Measurements from ENCODE around the gene LY86. TPM values are rescaled to one million over a fixed set of nuclear protein-coding genes. Genes with fewer than 3 reads are reported as not detected.

The LY86 gene
- total and polyA plus RNA-seq, 2 donors (not counting 1 experiment from before 2014, with no cell fraction given), result 68.7 to 90.2 TPM

DNA sequence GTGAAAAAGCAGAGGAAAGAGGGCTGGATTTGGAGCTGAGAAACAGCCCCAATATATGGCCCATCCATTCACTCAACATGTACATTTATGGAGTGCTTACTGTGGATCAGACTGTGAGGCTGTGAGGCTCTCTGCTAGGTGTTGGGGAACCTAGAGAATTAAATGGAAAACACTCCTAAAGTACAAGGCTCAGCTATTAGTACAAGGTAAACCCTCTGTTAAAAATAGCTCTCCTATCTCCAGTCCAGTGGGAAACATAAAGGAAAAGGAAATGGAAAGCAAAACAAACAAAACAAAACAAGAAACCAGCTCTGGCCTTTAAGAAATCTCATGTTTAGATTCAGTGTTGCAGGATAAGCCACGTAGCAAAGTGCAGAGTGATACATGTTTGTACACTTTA, 35.0 kb downstream of the LY86 start:
- TF ChIP-seq, protein P1, sequence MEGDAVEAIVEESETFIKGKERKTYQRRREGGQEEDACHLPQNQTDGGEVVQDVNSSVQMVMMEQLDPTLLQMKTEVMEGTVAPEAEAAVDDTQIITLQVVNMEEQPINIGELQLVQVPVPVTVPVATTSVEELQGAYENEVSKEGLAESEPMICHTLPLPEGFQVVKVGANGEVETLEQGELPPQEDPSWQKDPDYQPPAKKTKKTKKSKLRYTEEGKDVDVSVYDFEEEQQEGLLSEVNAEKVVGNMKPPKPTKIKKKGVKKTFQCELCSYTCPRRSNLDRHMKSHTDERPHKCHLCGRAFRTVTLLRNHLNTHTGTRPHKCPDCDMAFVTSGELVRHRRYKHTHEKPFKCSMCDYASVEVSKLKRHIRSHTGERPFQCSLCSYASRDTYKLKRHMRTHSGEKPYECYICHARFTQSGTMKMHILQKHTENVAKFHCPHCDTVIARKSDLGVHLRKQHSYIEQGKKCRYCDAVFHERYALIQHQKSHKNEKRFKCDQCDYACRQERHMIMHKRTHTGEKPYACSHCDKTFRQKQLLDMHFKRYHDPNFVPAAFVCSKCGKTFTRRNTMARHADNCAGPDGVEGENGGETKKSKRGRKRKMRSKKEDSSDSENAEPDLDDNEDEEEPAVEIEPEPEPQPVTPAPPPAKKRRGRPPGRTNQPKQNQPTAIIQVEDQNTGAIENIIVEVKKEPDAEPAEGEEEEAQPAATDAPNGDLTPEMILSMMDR (IDR thresholded peaks at IDR 0.05), result no peak
- TF ChIP-seq EZH2 (IDR thresholded peaks at IDR 0.05; ENCODE audit: borderline replicate concordance, insufficient read depth, low read depth, low read length, poor library complexity, severe bottlenecking), result no peak
- peaks cover 62% of the 10 kb centered on the region for H3K4me1 Mint-ChIP-seq
- no peak for DNase-seq
- H3K27ac Mint-ChIP-seq, result no peak overlapping the region
- 89% methylated on average over 1 of the region's 1 CpG for WGBS (ENCODE audit: insufficient coverage)
- H3K27me3 Mint-ChIP-seq, result no peaks in the 10 kb centered on the region
- ChIA-PET POLR2A (no interaction called here), CTCF (no interaction called here)
- Histone ChIP-seq H3K9me3 (ENCODE audit: control extremely low read depth in 1 of 3, control insufficient read depth in 2 of 3, insufficient read depth in 1 of 3, low read length in 2 of 3) (no peaks in the 10 kb centered on the region), H3K27me3 (replicated peaks in 1 of 4; ENCODE audit: control extremely low read depth in 1 of 4, control insufficient read depth in 3 of 4, insufficient read depth in 4 of 4, low read length in 3 of 4) (no peaks in the 10 kb centered on the region), H3K9ac (ENCODE audit: low read length) (no peak overlapping the region), H3K36me3 (replicated peaks in 1 of 2; ENCODE audit: control extremely low read depth in 1 of 2, control insufficient read depth in 1 of 2, extremely low read depth in 1 of 2, insufficient read depth in 2 of 2, low read length in 1 of 2) (peaks cover 30 to 48% of the 10 kb centered on the region in 2 experiments), H3K27ac (ENCODE audit: low read length in 2 of 2) (no peak overlapping the region), H3K4me3 (ENCODE audit: control extremely low read depth in 1 of 5, extremely low read depth in 1 of 5, insufficient read depth in 1 of 5, low read depth in 2 of 5, low read length in 4 of 5) (no peak overlapping the region), H3K4me2 (replicated peaks; ENCODE audit: low read depth, low read length, poor library complexity, severe bottlenecking) (no peak overlapping the region), H3K79me2 (ENCODE audit: control insufficient read depth, insufficient read depth, low read length) (peaks cover 77% of the 10 kb centered on the region), H3K4me1 (ENCODE audit: control insufficient read depth in 2 of 2, insufficient read depth in 2 of 2, low read length in 2 of 2) (peaks cover 17 to 24% of the 10 kb centered on the region in 2 donors), H4K20me1 (ENCODE audit: control insufficient read depth, insufficient read depth, low read length, poor library complexity, severe bottlenecking) (peaks cover 39% of the 10 kb centered on the region), H2AFZ (ENCODE audit: insufficient read depth, low read depth, low read length, poor library complexity, severe bottlenecking) (no peak overlapping the region)
- no peak for ATAC-seq (ENCODE audit: low read depth)
- intact Hi-C loops (cut with micrococcal nuclease), result loop anchor here (5.0 kb wide), 1 partner anchor 36 kb away; the partner anchor contains the start of gene LY86
- no peak overlapping the region for H3K4me3 Mint-ChIP-seq
- no peaks in the 10 kb centered on the region for H3K9me3 Mint-ChIP-seq (ENCODE audit: insufficient read depth)

DNA sequence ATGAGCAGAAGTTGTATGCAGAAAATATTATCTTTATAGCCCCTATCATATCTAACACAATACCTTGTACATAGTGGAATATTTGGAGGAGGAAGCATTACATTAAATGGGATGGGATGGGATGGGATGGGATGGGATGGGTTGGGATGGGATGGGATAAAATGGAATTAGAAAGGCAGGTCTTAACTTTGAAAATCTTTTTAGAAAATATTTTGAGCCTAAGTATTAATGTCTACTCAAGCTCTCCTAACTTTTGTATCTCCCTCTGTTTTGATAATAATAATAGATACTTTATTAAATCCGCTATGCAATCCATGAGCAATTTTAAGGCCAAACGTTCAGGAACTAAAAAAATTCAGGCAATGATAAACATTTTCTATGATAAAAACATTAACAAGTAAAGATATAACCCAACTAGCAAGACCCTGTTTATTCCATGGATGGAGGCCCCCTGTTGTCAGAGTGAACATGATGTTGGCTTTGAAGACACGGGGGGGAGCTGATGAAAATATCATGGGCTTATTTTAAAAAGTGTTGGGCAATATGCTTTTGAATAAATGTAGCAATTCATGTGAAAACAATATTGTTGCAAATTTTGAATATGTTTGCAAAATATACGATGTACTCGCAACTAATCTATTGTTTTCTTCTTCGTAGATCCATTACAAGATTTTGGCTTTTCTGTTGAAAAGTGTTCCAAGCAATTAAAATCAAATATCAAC, 35.9 kb downstream of the LY86 start:
- DNase-seq, result no peak
- H3K9me3 Mint-ChIP-seq (ENCODE audit: insufficient read depth), result no peaks in the 10 kb centered on the region
- Histone ChIP-seq H3K79me2 (ENCODE audit: control insufficient read depth, insufficient read depth, low read length) (peaks cover 75% of the 10 kb centered on the region), H3K27me3 (replicated peaks in 1 of 4; ENCODE audit: control extremely low read depth in 1 of 4, control insufficient read depth in 3 of 4, insufficient read depth in 4 of 4, low read length in 3 of 4) (no peaks in the 10 kb centered on the region), H3K9me3 (ENCODE audit: control extremely low read depth in 1 of 3, control insufficient read depth in 2 of 3, insufficient read depth in 1 of 3, low read length in 2 of 3) (no peaks in the 10 kb centered on the region), H3K9ac (ENCODE audit: low read length) (no peak overlapping the region), H3K4me3 (ENCODE audit: control extremely low read depth in 1 of 5, extremely low read depth in 1 of 5, insufficient read depth in 1 of 5, low read depth in 2 of 5, low read length in 4 of 5) (no peak overlapping the region), H4K20me1 (ENCODE audit: control insufficient read depth, insufficient read depth, low read length, poor library complexity, severe bottlenecking) (peaks cover 31% of the 10 kb centered on the region), H3K36me3 (replicated peaks in 1 of 2; ENCODE audit: control extremely low read depth in 1 of 2, control insufficient read depth in 1 of 2, extremely low read depth in 1 of 2, insufficient read depth in 2 of 2, low read length in 1 of 2) (peaks cover 34 to 51% of the 10 kb centered on the region in 2 experiments), H3K27ac (ENCODE audit: low read length in 2 of 2) (no peak overlapping the region), H2AFZ (ENCODE audit: insufficient read depth, low read depth, low read length, poor library complexity, severe bottlenecking) (no peak overlapping the region), H3K4me2 (replicated peaks; ENCODE audit: low read depth, low read length, poor library complexity, severe bottlenecking) (no peak overlapping the region), H3K4me1 (ENCODE audit: control insufficient read depth in 2 of 2, insufficient read depth in 2 of 2, low read length in 2 of 2) (peaks cover 13 to 16% of the 10 kb centered on the region in 2 donors)
- no peak overlapping the region for H3K4me3 Mint-ChIP-seq
- peaks cover 54% of the 10 kb centered on the region for H3K4me1 Mint-ChIP-seq
- H3K27ac Mint-ChIP-seq, result no peak overlapping the region
- no peaks in the 10 kb centered on the region for H3K27me3 Mint-ChIP-seq
- no peak for TF ChIP-seq EZH2 (IDR thresholded peaks at IDR 0.05; ENCODE audit: borderline replicate concordance, insufficient read depth, low read depth, low read length, poor library complexity, severe bottlenecking)
- TF ChIP-seq, protein P1 (IDR thresholded peaks at IDR 0.05), result no peak
- WGBS (ENCODE audit: insufficient coverage), result no CpG with 5 or more reads among the region's 6 CpGs
- no peak for ATAC-seq (ENCODE audit: low read depth)
- CTCF ChIA-PET, result interaction anchor here (0.7 kb wide), 1 partner anchor 14 kb away, joined by 3 read pairs; no protein-coding TSS in a partner anchor
- intact Hi-C loops (cut with micrococcal nuclease), result loop anchor here (5.0 kb wide), 1 partner anchor 37 kb away; the partner anchor contains the start of gene LY86
- POLR2A ChIA-PET, result no interaction called here

Data from B cell (primary cell).